Uterus (tissue), 4 donors: ENCODE results near the gene APLNR. TPM values are rescaled to one million over a fixed set of nuclear protein-coding genes. Genes with fewer than 3 reads are reported as not detected.

Source experiments
- DNase-seq, 2 donors: peaks; one replicate each; pipeline ENCODE4 v3.0.0-alpha.2; 2019 to 2020
- H3K27ac ChIP-seq, 2 donors: fragments of 200-600 bp; sonication (generic); 1 replicate in 1 of 2; 2 replicates in 1 of 2; pipeline ENCODE4 v1.5.1; 2016 to 2018
- H3K27me3 ChIP-seq, 2 donors: fragments of 200-600 bp; sonication (generic); one replicate each; pipeline ENCODE4 v1.5.1; 2018 to 2019; ENCODE audit warnings: control low read depth in 1 of 2
- H3K36me3 ChIP-seq, 2 donors: fragments of 200-600 bp; sonication (generic); one replicate each; pipeline ENCODE4 v1.5.1; 2019; ENCODE audit warnings: control low read depth in 1 of 2
- H3K4me1 ChIP-seq, 2 donors: fragments of 200-600 bp; sonication (generic); one replicate each; pipeline ENCODE4 v1.5.1; 2018 to 2019; ENCODE audit warnings: control low read depth in 1 of 2
- H3K4me3 ChIP-seq, 2 donors: fragments of 200-600 bp; sonication (generic); 1 replicate in 1 of 2; 2 replicates in 1 of 2; pipeline ENCODE4 v1.5.1; 2018 to 2019; ENCODE audit warnings: mild to moderate bottlenecking in 1 of 2
- H3K9me3 ChIP-seq, 2 donors: fragments of 200-600 bp; sonication (generic); one replicate each; pipeline ENCODE4 v1.5.1; 2019; ENCODE audit warnings: control low read depth in 1 of 2
- CTCF ChIP-seq, 4 experiments: fragments of 200-600 bp in 2 of 4; fragments of 450-650 bp in 2 of 4; sonication (generic) in 2 of 4; IDR thresholded peaks; one replicate each; pipeline ENCODE4 v1.5.1; 2016 to 2019; ENCODE audit warnings: antibody characterized with exemption in 4 of 4, mild to moderate bottlenecking in 2 of 4, moderate library complexity in 1 of 4
- POLR2A ChIP-seq, 2 donors: fragments of 450-650 bp; IDR thresholded peaks; one replicate each; pipeline ENCODE4 v1.6.1; 2016; ENCODE audit warnings: antibody characterized with exemption in 2 of 2, mild to moderate bottlenecking in 1 of 2, moderate library complexity in 1 of 2
- intact Hi-C: fragments of 100-400 bp; cut with DNase I; formaldehyde crosslinking; loops from one replicate; pipeline ENCODE4 v1.15.1; 2023; ENCODE audit warnings: low total_unique reads
- total RNA-seq, 4 donors: library from RNA; depleted of rRNA in 3 of 4; stranded (reverse); fragments of >200 nt in 3 of 4; gene quantifications; one replicate each; pipeline versions ENCODE4 v1.1.0 to v1.2.4, GENCODE V29; 2014 to 2023
- donor health status: DM: yes; HTN: yes; CAD: no.

The APLNR gene
- total RNA-seq, 4 donors from 2014 or later: 0.58 to 112 TPM; not detected in 2

DNA sequence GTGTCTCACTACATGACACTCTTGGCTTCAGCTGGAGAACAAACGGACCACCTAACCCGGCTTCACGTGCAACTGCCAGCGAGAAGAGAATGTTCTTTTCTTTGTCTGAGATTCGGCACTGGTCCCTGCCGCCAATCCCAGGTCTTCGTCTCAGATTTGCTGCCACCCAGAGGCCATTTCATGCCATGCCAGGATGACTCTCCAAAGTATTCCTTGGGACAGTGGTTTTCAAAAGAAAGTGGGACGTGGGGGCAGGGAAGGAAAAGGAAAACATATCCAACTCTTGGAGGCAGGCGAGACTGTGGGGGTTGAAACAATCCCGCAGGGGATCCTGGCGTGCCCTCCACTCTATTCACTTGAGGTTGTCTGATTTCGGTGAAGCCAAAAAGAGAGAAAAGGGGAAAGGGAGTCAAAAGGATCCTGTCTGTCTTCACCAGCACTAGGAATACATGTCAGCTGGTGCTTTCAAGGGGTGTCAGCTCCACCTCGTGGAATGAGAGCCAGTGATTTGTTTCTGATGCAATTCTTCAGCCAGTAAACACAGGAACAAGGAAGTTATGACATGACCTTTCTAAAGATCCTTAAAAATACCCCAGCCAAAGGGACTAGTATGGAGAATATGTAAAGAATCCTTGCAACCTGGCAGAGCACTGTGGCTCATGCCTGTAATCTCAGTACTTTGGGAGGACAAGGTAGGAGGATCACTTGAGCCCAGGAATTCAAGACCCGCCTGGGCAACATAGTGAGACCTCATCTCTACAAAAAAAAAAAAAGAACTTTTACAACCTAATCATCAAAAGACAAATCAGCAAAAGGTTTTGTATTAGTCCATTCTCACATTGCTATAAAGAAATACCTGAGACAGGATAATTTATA, 41.0 kb upstream of the APLNR start:
- H3K27ac ChIP-seq: peak overlapping the region; percentile 19 to 57
- H3K27me3 ChIP-seq: no peaks in the 10 kb centered on the region
- H3K36me3 ChIP-seq: no peaks in the 10 kb centered on the region
- H3K4me1 ChIP-seq: no peaks in the 10 kb centered on the region
- TF ChIP-seq CTCF (IDR thresholded peaks at IDR 0.05): peak; percentile 73 to 79 (median 76)
- TF ChIP-seq POLR2A (IDR thresholded peaks at IDR 0.05): no peak
- peak; percentile 71 for DNase-seq
- H3K4me3 ChIP-seq: no peak overlapping the region
- intact Hi-C loops: no loop called here
- no peaks in the 10 kb centered on the region for H3K9me3 ChIP-seq

GRCh38 chr11:57276971-57277675, 40.1 kb upstream of the APLNR start:
- peak overlapping the region; percentile 57 to 68 for H3K27ac ChIP-seq
- no peaks in the 10 kb centered on the region for H3K36me3 ChIP-seq

GRCh38 chr11:57276169-57276970, 39.3 kb upstream of the APLNR start:
- Histone ChIP-seq H3K27me3 (no peaks in the 10 kb centered on the region), H3K27ac (peak overlapping the region; percentile 9 to 68), H3K36me3 (no peaks in the 10 kb centered on the region), H3K4me1 (no peaks in the 10 kb centered on the region), H3K4me3 (no peak overlapping the region), H3K9me3 (no peaks in the 10 kb centered on the region)
- no peak for DNase-seq
- intact Hi-C loops: no loop called here
- TF ChIP-seq POLR2A (IDR thresholded peaks at IDR 0.05) (no peak), CTCF (IDR thresholded peaks at IDR 0.05) (no peak)

More at GRCh38 chr11:57276971-57277675, 40.1 kb upstream of the APLNR start:
- Histone ChIP-seq H3K9me3 (no peaks in the 10 kb centered on the region), H3K4me1 (no peaks in the 10 kb centered on the region), H3K4me3 (no peak overlapping the region), H3K27me3 (no peaks in the 10 kb centered on the region)
- DNase-seq: no peak
- intact Hi-C loops: no loop called here
- TF ChIP-seq POLR2A (IDR thresholded peaks at IDR 0.05): no peak
- no peak for TF ChIP-seq CTCF (IDR thresholded peaks at IDR 0.05)

- peak in 1 of 2 donors; percentile 29 for DNase-seq
- intact Hi-C loops: no loop called here
- Histone ChIP-seq H3K36me3 (no peaks in the 10 kb centered on the region), H3K27me3 (no peaks in the 10 kb centered on the region), H3K9me3 (no peaks in the 10 kb centered on the region), H3K4me3 (no peak overlapping the region), H3K4me1 (no peaks in the 10 kb centered on the region), H3K27ac (peak overlapping the region; percentile 15 to 68)
- TF ChIP-seq CTCF (IDR thresholded peaks at IDR 0.05): no peak
- TF ChIP-seq POLR2A (IDR thresholded peaks at IDR 0.05): no peak
Observed at GRCh38 chr11:57275582-57275981, 38.5 kb upstream of the APLNR start.
